GM18517 (cell line): ENCODE data around the gene TNNT3.
"Not testable (repeated sequence)": the region's sequence is repeated elsewhere in the genome, so short reads cannot be mapped to it uniquely, and the experiment has no call there.

Experiments used
- ATAC-seq: cut with Tn5 transposase; IDR thresholded peaks from one replicate; pipeline ENCODE4 v1.9.1; 2021; ENCODE audit warnings: mild to moderate bottlenecking, moderate library complexity; ENCODE audit not compliant: unreplicated experiment

TNNT3 gene

DNA sequence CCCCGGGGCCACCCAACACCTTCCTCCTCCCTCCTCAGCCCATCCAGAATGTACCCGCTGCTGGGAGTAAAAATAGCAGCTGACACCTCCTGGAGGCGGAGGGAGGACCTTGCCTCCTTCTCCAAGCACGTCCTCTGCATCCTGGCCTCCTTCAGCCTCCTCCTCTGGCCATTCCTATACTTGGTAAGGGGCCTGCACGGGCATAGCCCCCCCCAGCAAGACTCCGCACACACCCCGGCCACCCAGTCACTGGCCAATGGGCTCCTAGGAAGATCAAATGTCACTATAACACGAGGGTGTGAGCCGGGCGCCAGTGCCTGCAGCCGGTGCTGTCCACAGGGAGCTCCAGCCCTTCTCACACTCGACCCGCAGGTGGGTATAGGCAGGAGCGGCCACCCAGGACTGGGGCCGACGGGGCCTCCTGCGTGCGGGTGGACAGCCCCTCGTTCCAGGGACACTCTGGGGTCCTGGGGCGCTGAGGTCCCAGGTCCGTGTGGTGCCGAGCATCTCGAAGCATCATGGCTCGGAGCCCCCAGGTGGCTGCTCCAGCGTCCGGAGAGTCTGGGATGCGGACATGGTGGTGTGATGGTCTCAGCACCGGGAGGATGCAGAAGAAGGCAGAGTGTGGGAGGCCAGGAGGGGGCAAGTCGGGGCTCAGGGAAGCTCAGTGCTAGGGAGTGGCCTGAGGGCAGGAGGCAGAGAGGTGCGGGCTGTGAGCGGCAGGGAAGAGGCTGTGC, at the start of gene TNNT3:
TNNT3 (plus strand) TSS at position 313 of the 737 bp plus-strand sequence. CDS start 3,172 bp downstream, outside the sequence.
- ATAC-seq, result no peak

- ATAC-seq, result no peak
Observed at GRCh38 chr11:1870326-1870696, 49.2 kb upstream of the TNNT3 start.

DNA sequence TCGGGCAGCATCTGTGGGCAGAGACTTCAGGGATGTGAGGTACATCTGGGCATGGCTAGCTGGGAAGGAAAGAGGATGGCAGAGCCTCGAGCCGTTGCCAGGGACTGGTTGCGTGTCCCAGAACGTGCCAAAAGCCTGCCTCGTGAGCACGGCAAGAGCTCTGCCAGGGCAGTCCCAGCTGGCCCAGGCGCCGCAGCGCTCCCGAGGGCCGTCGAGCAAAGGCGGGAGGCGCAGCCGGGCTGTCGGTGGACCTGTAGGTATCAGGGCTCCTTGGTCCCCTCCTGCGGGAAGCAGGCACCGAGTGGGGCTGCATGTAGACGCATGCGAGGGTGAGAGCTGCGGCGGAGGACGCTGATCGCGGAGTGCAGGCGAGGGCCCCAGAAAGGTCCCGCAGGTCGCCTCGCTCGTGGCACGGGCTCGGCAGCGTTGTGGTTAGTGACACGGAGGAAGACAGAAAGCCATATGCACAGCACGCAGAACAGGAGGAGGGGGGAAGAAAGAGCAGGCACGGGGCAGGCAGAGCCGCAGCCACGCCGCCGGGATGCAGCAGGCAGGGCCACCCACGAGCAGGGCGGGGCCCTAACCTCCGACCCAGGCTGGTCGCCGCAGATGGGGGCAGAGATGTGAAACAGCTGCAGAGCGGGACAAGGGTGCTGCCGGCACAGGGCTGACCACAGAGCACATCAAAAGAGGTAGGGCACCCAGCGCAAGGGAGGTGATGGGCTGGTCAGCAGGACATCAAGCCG, 48.6 kb upstream of the TNNT3 start:
- ATAC-seq, result no peak

GRCh38 chr11:1871531-1871930, 48.0 kb upstream of the TNNT3 start:
- no peak for ATAC-seq

- ATAC-seq, result no peak
Observed at GRCh38 chr11:1872267-1872985, 47.1 kb upstream of the TNNT3 start.

DNA sequence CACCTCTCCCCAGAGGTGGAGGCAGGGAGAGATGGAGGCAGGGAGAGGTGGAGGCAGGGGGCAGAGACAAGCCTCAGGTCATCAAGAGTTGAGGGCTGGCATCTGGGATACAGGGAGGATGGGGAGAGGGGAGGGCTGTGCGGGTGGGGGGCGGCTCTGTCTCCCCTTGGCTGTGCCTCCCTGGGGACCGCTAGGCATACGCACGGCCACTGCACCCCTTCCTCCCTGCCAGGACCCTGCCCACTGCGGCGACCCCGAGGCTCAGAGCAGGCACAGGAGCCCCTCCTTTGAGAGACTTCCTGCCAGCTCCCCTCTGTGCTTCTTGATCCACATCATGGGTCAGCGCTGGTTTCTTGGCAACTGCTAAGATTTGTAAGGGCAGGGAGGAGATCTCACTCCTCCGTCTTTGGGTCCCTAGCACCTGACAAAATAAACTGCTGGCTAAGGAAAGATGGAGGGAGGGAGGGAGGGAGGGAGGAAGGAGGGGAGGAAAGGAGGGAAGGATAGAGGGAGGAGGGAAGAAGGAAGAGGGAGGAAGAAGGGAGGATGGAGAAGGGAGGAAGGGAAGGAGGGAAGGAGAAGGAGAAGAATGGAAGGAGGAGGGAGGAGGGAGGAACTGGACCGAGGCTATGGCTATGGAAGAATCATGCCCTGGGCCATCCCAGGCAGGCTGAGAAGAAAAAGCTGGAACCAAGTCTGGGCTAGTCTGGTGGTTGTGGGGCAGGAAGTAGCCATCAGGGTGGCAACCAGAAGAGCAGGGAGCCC, 46.3 kb upstream of the TNNT3 start:
- no peak for ATAC-seq

GRCh38 chr11:1873813-1874150, 45.7 kb upstream of the TNNT3 start:
- not testable (repeated sequence) for ATAC-seq

GRCh38 chr11:1874441-1875092, 44.9 kb upstream of the TNNT3 start:
- ATAC-seq, result not testable (repeated sequence)

GRCh38 chr11:1875093-1875850, 44.2 kb upstream of the TNNT3 start:
- ATAC-seq, result no peak

DNA sequence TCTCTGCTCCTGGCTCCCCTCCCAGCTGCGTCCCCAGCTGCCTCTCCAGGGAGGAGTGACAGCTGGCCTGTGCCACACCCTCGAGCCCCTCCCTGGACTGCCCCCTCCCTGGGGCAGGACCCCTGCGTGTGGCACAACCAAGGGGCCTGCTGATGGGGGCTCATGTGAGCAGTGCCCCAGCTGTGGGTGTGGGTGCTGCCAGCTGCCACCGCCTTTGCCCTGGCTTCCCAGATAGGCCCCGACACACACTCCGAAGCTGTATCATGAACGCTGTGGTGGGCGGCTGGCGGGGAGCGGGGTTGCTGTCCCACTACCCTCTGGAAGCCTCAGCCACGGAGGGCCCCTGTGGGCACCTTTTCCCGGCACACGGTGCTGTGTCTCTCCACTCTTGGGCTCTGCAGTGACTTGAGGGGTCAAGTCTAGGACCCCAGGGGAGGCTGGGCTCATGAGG, 43.6 kb upstream of the TNNT3 start:
- ATAC-seq, result not testable (repeated sequence)

DNA sequence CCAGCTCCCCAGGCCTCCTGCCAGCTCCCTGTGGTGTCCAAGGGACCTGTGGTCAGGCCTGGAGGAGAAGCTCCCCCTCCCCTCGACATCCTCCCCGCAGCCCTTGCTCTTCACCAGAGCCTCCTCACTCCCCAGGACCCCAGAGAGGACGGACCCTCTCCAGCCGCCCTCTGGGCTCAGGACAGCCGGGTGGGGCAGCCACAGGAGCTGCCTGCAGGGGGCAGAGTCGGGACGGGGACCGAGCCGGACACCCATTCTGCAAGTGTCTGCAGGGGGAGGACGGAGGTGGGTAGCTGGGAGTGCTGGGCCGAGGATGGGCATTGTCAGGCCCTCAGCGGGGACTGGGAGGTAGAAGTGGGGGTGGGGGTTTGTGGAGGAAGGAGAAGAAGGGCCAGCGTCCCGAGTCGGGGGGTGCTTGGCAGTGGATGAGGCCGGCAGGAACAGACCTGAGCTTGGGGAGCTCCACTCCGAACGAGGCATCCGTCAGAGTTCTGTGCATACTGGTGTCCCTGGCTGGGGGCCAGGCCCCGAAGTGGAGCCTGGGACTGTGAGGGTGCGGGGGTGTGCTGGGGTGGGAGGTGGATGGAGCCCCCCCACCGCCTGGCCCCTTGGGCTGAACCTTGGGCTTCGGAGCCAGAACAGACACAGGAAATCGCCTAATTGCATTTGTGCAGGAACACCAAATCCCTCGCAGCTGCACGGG, 43.0 kb upstream of the TNNT3 start:
- ATAC-seq, result no peak

- ATAC-seq, result no peak
Observed at GRCh38 chr11:1877211-1878136, 42.0 kb upstream of the TNNT3 start.

DNA sequence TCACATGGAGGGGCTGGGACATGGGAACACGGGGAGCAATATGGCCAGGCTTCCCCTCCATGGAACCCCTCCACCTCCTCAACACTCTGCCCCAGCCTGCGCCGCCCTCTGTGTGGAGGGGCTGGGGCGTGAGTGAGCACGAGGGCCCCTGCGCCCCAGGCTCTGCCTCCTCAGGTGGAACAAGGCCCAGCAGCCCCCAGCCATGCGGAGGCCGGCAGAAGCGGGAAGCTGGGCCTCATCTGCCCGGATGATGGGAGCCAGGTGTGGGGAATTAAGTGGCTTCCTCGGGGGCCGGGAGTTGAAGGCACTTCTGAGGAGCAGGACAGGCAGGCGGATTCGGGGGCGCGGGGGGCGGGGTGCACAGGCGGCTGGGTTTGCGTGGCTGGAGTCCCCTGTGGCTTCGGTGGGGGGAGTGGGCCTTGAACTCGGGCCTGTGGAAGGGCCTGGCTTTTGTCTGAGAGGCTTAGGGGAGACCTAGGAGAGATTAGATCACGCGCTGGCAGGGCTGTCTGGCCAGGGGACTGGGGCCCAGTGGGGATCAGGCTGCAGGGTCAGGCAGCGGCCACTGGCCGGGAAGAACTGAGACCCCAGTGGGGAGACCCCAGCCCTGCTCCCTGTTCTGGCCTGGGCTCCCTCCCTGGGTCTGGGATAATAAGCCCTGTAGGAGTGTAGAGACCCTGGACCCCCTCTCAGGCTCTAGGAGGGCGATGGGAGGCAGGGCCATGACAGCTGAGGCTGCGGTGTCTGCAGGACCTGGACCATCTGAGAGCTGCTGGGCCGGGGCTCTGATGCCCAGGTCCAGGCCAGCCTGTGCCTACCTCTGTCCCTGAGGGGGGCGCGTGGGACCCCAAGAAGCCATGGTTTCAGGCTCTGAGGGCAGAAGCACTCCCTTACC, 41.1 kb upstream of the TNNT3 start:
- no peak for ATAC-seq

GRCh38 chr11:1879342-1879940, 40.1 kb upstream of the TNNT3 start:
- no peak for ATAC-seq

DNA sequence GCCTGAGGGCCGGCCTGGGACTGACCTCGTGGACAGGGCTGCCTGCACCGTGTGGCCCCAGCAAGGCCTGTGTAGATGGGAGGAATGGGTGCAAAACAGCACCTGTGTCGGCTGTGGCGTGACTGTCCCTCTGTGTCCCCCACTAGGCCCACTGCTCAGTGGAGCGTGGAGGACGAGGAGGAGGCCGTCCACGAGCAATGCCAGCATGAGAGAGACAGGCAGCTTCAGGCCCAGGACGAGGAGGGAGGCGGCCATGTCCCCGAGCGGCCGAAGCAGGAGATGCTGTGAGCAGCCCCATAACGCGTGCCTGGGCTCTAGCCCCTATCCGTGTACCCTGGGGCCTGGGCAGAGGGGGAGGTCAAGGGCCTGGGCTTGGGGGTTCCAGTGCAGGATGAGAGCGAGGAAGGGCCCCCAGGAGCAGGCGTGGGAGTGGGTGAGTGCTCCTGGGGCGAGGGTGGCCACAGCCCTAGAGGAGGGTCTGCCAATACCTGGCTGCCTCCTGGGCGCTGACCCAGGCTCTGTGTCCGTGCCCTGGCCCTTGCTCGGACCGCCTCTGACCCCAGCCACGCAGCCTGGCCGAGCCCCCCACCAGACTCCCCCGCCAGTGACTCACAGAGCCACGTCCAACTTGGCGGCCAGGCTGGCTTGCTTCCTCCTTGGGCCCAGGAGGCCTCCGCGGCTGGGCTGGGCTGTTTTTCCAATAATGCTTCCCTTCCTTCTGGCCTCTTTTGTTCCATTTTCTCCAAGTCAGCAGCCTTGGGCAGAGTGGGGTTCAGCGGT, 39.4 kb upstream of the TNNT3 start:
- no peak for ATAC-seq
